ENCODE results near the gene EML6. TPM values are rescaled to one million over a fixed set of nuclear protein-coding genes. Genes with fewer than 3 reads are reported as not detected.

The EML6 gene
- total RNA-seq, 4 donors from 2014 or later = 2.7 to 42.5 (median 11.9) TPM

DNA sequence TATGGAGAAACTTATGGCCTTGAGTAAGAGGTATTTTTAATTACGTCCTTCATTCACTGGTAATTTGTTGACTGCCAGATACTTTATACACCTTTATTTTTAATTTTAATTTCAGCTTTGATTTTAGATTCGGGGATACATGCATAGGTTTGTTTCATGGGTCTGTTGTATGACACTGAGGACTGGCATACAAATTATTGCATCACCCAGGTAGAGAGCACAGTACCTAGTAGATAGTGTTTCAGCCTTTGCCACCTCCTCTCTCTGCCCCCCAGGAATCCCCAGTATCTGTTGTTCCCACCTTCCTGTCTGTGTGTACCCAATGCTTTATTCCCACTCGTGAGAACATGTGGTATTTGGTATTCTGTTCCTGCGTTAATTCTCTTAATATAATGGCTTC, 188.8 kb downstream of the EML6 start:
- DNase-seq (no peak), ATAC-seq (no peak)
- Histone ChIP-seq H3K4me1 (peaks cover 0 to 12% of the 10 kb centered on the region in 2 donors), H3K36me3 (no peaks in the 10 kb centered on the region), H3K9me3 (no peaks in the 10 kb centered on the region), H3K27me3 (no peaks in the 10 kb centered on the region), H3K27ac (no peak overlapping the region), H3K4me3 (no peak overlapping the region)
- in situ Hi-C loops (cut with MboI; ENCODE audit: low sequenced_read_pairs in 4 of 4) = loop anchor here in 1 of 4 donors (25.0 kb wide), 1 partner anchor 275 kb away; no protein-coding TSS in a partner anchor
- TF ChIP-seq POLR2A (IDR thresholded peaks at IDR 0.05) = no peak
- TF ChIP-seq, protein P1, sequence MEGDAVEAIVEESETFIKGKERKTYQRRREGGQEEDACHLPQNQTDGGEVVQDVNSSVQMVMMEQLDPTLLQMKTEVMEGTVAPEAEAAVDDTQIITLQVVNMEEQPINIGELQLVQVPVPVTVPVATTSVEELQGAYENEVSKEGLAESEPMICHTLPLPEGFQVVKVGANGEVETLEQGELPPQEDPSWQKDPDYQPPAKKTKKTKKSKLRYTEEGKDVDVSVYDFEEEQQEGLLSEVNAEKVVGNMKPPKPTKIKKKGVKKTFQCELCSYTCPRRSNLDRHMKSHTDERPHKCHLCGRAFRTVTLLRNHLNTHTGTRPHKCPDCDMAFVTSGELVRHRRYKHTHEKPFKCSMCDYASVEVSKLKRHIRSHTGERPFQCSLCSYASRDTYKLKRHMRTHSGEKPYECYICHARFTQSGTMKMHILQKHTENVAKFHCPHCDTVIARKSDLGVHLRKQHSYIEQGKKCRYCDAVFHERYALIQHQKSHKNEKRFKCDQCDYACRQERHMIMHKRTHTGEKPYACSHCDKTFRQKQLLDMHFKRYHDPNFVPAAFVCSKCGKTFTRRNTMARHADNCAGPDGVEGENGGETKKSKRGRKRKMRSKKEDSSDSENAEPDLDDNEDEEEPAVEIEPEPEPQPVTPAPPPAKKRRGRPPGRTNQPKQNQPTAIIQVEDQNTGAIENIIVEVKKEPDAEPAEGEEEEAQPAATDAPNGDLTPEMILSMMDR (IDR thresholded peaks at IDR 0.05 in 4 of 5, conservative IDR thresholded peaks at IDR 0.05 in 1 of 5) = no peak
- intact Hi-C loops (cut with DNase I; ENCODE audit: low total_unique reads) = no loop called here

DNA sequence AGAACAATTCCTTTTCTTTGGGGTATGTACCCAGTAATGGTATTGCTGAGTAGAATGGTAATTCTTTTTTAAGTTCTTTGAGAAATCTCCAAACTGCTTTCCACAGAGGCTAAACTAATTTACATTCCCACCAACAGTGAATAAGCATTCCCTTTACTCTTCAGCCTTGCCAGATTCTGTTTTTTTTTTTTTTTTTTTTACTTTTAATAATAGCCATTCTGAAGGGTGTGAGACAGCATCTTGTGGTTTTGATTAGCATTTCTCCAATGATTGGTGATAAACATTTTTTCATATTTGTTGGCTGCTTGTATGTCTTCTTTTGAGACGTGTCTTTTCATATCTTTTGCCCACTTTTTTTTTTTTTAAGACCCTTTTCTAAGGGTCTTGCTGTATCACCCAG, 189.4 kb downstream of the EML6 start:
- ATAC-seq (no peak), DNase-seq (no peak)
- Histone ChIP-seq H3K9me3 (no peaks in the 10 kb centered on the region), H3K4me1 (peaks cover 0 to 12% of the 10 kb centered on the region in 2 donors), H3K27me3 (no peaks in the 10 kb centered on the region), H3K27ac (no peak overlapping the region), H3K36me3 (no peaks in the 10 kb centered on the region), H3K4me3 (no peak overlapping the region)
- intact Hi-C loops (cut with DNase I; ENCODE audit: low total_unique reads) = no loop called here
- TF ChIP-seq, protein P1 (IDR thresholded peaks at IDR 0.05 in 4 of 5, conservative IDR thresholded peaks at IDR 0.05 in 1 of 5) = no peak
- no peak for TF ChIP-seq POLR2A (IDR thresholded peaks at IDR 0.05)
- in situ Hi-C loops (cut with MboI; ENCODE audit: low sequenced_read_pairs in 4 of 4) = loop anchor here in 1 of 4 donors (25.0 kb wide), 1 partner anchor 274 kb away; no protein-coding TSS in a partner anchor

DNA sequence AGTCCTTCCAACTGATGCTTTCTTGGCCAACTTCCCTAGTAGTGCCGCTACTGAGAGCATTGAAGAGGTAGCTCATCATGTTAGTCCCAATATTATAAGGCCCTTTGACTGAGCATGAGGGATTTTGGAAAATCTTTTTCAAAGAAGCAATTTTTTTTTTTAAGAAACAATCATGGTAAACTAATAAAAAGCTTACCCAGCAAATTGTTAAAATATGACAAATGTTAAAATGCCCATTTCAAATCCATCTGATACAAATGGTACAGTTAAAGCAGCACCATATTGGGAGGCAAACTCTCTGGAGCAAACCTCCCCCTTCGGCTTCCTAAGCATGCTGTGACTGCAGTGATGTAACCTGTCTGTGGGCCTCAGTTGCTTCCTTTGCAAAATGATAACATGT, 191.2 kb downstream of the EML6 start:
- intact Hi-C loops (cut with DNase I; ENCODE audit: low total_unique reads) (no loop called here), in situ Hi-C loops (cut with MboI; ENCODE audit: low sequenced_read_pairs in 4 of 4) (loop anchor here in 1 of 4 donors (25.0 kb wide), 1 partner anchor 273 kb away; no protein-coding TSS in a partner anchor)
- H3K27ac ChIP-seq = no peak overlapping the region
- TF ChIP-seq POLR2A (IDR thresholded peaks at IDR 0.05) = no peak
- TF ChIP-seq, protein P1 (IDR thresholded peaks at IDR 0.05 in 4 of 5, conservative IDR thresholded peaks at IDR 0.05 in 1 of 5) = no peak
- H3K4me3 ChIP-seq = no peak overlapping the region
- no peaks in the 10 kb centered on the region for H3K4me1 ChIP-seq
- no peaks in the 10 kb centered on the region for H3K9me3 ChIP-seq
- H3K36me3 ChIP-seq = no peaks in the 10 kb centered on the region
- no peak for DNase-seq
- H3K27me3 ChIP-seq = no peaks in the 10 kb centered on the region
- ATAC-seq = no peak

DNA sequence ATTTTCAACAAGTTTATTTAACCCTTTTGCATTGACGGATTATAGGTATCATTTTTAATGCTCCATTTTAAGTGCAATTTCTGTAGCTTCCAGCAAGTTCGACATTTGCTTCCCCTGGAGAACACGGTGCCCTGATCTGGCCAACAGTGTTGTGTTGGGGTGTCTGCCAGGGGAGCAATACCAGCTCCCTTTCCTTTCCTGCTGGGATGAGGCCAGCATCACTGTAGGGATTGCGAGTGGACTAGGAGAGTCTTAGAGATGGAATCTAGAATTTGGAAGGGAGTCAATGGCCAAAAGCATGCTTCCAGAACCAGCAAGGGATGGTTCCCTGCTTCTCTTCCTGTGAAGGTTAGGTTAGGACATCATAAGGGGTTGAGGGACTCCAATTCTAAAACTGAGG, 191.6 kb downstream of the EML6 start:
- Histone ChIP-seq H3K36me3 (no peaks in the 10 kb centered on the region), H3K27me3 (no peaks in the 10 kb centered on the region), H3K9me3 (no peaks in the 10 kb centered on the region), H3K4me1 (no peaks in the 10 kb centered on the region), H3K4me3 (no peak overlapping the region), H3K27ac (no peak overlapping the region)
- in situ Hi-C loops (cut with MboI; ENCODE audit: low sequenced_read_pairs in 4 of 4) = loop anchor here in 1 of 4 donors (25.0 kb wide), 1 partner anchor 272 kb away; no protein-coding TSS in a partner anchor
- no peak for ATAC-seq
- TF ChIP-seq, protein P1 (IDR thresholded peaks at IDR 0.05 in 4 of 5, conservative IDR thresholded peaks at IDR 0.05 in 1 of 5) = no peak
- no peak for TF ChIP-seq POLR2A (IDR thresholded peaks at IDR 0.05)
- intact Hi-C loops (cut with DNase I; ENCODE audit: low total_unique reads) = no loop called here
- no peak for DNase-seq

DNA sequence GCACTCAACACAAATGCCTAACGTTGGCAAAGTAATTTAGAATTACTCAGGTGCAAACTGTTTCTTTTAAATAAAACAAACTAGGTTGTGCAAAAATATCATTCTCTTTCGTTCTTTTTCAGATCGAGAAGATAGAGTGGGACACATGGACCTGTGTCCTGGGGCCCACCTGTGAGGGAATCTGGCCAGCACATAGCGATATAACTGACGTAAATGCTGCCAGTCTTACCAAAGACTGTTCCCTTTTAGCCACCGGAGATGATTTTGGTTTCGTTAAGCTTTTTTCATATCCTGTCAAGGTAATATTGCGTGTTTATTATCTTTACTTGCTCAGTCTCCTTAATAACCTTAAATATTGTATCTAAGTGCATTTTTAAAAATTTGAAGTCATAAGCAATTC, 193.2 kb downstream of the EML6 start:
- Histone ChIP-seq H3K4me3 (no peak overlapping the region), H3K4me1 (no peaks in the 10 kb centered on the region), H3K9me3 (no peaks in the 10 kb centered on the region), H3K27me3 (no peaks in the 10 kb centered on the region), H3K36me3 (no peaks in the 10 kb centered on the region), H3K27ac (no peak overlapping the region)
- in situ Hi-C loops (cut with MboI; ENCODE audit: low sequenced_read_pairs in 4 of 4) (loop anchor here in 1 of 4 donors (25.0 kb wide), 1 partner anchor 271 kb away; no protein-coding TSS in a partner anchor), intact Hi-C loops (cut with DNase I; ENCODE audit: low total_unique reads) (no loop called here)
- ATAC-seq (no peak), DNase-seq (no peak)
- TF ChIP-seq, protein P1 (IDR thresholded peaks at IDR 0.05 in 4 of 5, conservative IDR thresholded peaks at IDR 0.05 in 1 of 5) = no peak

Data from gastrocnemius medialis (tissue), 4 donors.